ENCODE data around the gene SNRNP48. TPM values are rescaled to one million over a fixed set of nuclear protein-coding genes. Genes with fewer than 3 reads are reported as not detected.

The SNRNP48 gene
- total RNA-seq, 3 donors from 2014 or later, result 13.9 to 20.9 (median 15.4) TPM

DNA sequence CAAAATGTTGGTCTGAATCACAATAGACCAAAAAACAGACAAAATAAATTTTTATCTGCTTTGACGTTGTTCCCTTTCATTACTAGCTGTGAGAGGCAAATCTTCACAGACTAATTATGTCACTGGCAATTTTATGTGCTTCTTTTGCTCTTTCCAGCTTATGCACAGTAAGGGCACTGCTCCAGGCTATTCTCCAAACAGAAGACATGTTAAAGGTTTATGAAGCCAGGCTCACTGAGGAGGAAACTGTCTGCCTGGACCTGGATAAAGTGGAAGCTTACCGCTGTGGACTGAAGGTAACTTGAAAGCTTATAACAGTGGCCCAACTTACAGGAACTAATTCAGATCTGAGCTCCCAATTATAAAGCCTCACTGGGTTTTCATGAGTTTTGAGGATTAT, 15.5 kb upstream of the SNRNP48 start:
- Histone ChIP-seq H3K4me3 (no peak overlapping the region), H3K4me1 (no peaks in the 10 kb centered on the region), H3K36me3 (peaks cover 4% of the 10 kb centered on the region), H3K27me3 (no peaks in the 10 kb centered on the region), H3K9me3 (no peaks in the 10 kb centered on the region), H3K27ac (no peak overlapping the region)
- intact Hi-C loops (cut with DNase I; ENCODE audit: low total_unique reads), result no loop called here
- no peak for TF ChIP-seq POLR2A (IDR thresholded peaks at IDR 0.05)
- TF ChIP-seq POLR2AphosphoS5 (IDR thresholded peaks at IDR 0.05), result no peak
- TF ChIP-seq, protein P1, sequence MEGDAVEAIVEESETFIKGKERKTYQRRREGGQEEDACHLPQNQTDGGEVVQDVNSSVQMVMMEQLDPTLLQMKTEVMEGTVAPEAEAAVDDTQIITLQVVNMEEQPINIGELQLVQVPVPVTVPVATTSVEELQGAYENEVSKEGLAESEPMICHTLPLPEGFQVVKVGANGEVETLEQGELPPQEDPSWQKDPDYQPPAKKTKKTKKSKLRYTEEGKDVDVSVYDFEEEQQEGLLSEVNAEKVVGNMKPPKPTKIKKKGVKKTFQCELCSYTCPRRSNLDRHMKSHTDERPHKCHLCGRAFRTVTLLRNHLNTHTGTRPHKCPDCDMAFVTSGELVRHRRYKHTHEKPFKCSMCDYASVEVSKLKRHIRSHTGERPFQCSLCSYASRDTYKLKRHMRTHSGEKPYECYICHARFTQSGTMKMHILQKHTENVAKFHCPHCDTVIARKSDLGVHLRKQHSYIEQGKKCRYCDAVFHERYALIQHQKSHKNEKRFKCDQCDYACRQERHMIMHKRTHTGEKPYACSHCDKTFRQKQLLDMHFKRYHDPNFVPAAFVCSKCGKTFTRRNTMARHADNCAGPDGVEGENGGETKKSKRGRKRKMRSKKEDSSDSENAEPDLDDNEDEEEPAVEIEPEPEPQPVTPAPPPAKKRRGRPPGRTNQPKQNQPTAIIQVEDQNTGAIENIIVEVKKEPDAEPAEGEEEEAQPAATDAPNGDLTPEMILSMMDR (IDR thresholded peaks at IDR 0.05), result no peak
- DNase-seq (ENCODE audit: low spot score in 2 of 2), result no peak

DNA sequence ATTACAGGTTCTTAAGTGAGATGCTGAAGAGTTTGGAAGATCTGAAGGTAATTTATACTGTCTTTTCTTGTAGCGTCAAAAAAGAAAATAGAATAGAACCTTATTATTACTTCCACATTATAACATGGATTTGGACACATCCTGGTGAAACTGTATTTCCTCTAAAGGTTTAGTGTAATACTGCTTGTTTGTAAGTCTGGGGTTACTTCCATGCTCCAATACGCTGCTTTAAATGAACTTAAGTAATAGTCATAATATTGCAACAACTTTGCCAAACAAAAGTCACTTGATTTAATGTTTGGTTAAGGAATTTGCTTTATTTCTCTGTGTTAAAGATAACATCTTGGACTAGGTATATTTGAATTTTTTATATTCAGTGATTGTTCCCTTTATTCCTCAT, 11.5 kb upstream of the SNRNP48 start:
- H3K36me3 ChIP-seq, result no peaks in the 10 kb centered on the region
- DNase-seq (ENCODE audit: low spot score in 2 of 2), result no peak
- H3K4me3 ChIP-seq, result no peak overlapping the region
- no peak overlapping the region for H3K27ac ChIP-seq
- TF ChIP-seq, protein P1 (IDR thresholded peaks at IDR 0.05), result no peak
- no peak for TF ChIP-seq POLR2AphosphoS5 (IDR thresholded peaks at IDR 0.05)
- TF ChIP-seq POLR2A (IDR thresholded peaks at IDR 0.05), result no peak
- H3K9me3 ChIP-seq, result no peaks in the 10 kb centered on the region
- no peaks in the 10 kb centered on the region for H3K4me1 ChIP-seq
- intact Hi-C loops (cut with DNase I; ENCODE audit: low total_unique reads), result no loop called here
- no peaks in the 10 kb centered on the region for H3K27me3 ChIP-seq

DNA sequence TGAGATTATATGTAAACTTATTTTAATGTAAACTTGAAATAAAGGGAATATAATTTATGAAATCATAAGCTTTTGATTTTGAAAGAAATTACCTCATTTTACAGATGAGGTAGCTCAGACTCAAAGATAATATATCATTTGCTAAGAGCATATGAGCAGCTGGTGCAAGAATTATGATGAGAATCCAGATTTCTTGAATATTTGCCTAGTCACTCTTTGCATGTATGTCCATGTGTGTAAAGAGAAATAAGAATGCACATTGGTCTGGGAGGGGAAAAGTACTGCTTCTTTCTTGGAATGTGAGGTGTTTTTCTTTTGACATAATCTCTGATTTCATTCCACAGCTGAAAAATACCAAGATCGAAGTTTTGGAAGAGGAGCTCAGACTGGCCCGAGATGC, 11.1 kb upstream of the SNRNP48 start:
- intact Hi-C loops (cut with DNase I; ENCODE audit: low total_unique reads), result no loop called here
- Histone ChIP-seq H3K4me1 (no peaks in the 10 kb centered on the region), H3K4me3 (no peak overlapping the region), H3K27ac (no peak overlapping the region), H3K27me3 (no peaks in the 10 kb centered on the region), H3K9me3 (no peaks in the 10 kb centered on the region), H3K36me3 (no peaks in the 10 kb centered on the region)
- TF ChIP-seq, protein P1 (IDR thresholded peaks at IDR 0.05), result no peak
- TF ChIP-seq POLR2AphosphoS5 (IDR thresholded peaks at IDR 0.05), result no peak
- TF ChIP-seq POLR2A (IDR thresholded peaks at IDR 0.05), result no peak
- no peak for DNase-seq (ENCODE audit: low spot score in 2 of 2)

DNA sequence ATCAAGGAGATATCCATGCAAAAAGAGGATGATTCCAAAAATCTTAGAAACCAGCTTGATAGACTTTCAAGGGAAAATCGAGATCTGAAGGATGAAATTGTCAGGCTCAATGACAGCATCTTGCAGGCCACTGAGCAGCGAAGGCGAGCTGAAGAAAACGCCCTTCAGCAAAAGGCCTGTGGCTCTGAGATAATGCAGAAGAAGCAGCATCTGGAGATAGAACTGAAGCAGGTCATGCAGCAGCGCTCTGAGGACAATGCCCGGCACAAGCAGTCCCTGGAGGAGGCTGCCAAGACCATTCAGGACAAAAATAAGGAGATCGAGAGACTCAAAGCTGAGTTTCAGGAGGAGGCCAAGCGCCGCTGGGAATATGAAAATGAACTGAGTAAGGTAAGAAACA, 10.1 kb upstream of the SNRNP48 start:
- intact Hi-C loops (cut with DNase I; ENCODE audit: low total_unique reads), result no loop called here
- Histone ChIP-seq H3K9me3 (no peaks in the 10 kb centered on the region), H3K27ac (no peak overlapping the region), H3K4me1 (no peaks in the 10 kb centered on the region), H3K4me3 (no peak overlapping the region), H3K36me3 (no peaks in the 10 kb centered on the region), H3K27me3 (no peaks in the 10 kb centered on the region)
- DNase-seq (ENCODE audit: low spot score in 2 of 2), result no peak
- TF ChIP-seq, protein P1 (IDR thresholded peaks at IDR 0.05), result no peak
- no peak for TF ChIP-seq POLR2A (IDR thresholded peaks at IDR 0.05)
- no peak for TF ChIP-seq POLR2AphosphoS5 (IDR thresholded peaks at IDR 0.05)

DNA sequence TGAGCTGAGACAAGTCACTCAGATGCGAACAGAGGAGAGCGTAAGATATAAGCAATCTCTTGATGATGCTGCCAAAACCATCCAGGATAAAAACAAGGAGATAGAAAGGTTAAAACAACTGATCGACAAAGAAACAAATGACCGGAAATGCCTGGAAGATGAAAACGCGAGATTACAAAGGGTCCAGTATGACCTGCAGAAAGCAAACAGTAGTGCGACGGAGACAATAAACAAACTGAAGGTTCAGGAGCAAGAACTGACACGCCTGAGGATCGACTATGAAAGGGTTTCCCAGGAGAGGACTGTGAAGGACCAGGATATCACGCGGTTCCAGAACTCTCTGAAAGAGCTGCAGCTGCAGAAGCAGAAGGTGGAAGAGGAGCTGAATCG, 9.5 kb upstream of the SNRNP48 start:
- intact Hi-C loops (cut with DNase I; ENCODE audit: low total_unique reads), result no loop called here
- H3K27ac ChIP-seq, result no peak overlapping the region
- no peaks in the 10 kb centered on the region for H3K36me3 ChIP-seq
- no peak overlapping the region for H3K4me3 ChIP-seq
- no peaks in the 10 kb centered on the region for H3K27me3 ChIP-seq
- TF ChIP-seq, protein P1 (IDR thresholded peaks at IDR 0.05), result no peak
- TF ChIP-seq POLR2AphosphoS5 (IDR thresholded peaks at IDR 0.05), result no peak
- no peak for TF ChIP-seq POLR2A (IDR thresholded peaks at IDR 0.05)
- DNase-seq (ENCODE audit: low spot score in 2 of 2), result no peak
- H3K9me3 ChIP-seq, result no peaks in the 10 kb centered on the region
- no peaks in the 10 kb centered on the region for H3K4me1 ChIP-seq

All from breast epithelium (tissue), 4 donors.